Ovary (tissue), 3 donors: ENCODE data around the gene TALDO1.

Experiments used
- POLR2A ChIP-seq: fragments of 450-650 bp; IDR thresholded peaks from one replicate; pipeline ENCODE4 v1.6.1; 2017; ENCODE audit warnings: antibody characterized with exemption, mild to moderate bottlenecking, moderate library complexity
- TF ChIP-seq, protein P1 (sequence below), 3 donors: fragments of 450-650 bp in 2 of 3; fragments of 200-600 bp in 1 of 3; IDR thresholded peaks; one replicate each; pipeline versions ENCODE4 v1.5.1 to v1.8.0; 2016 to 2022; ENCODE audit warnings: antibody characterized with exemption in 3 of 3, mild to moderate bottlenecking in 1 of 3
- donor health status: DM: no; HTN: no; CAD: no.

DNA sequence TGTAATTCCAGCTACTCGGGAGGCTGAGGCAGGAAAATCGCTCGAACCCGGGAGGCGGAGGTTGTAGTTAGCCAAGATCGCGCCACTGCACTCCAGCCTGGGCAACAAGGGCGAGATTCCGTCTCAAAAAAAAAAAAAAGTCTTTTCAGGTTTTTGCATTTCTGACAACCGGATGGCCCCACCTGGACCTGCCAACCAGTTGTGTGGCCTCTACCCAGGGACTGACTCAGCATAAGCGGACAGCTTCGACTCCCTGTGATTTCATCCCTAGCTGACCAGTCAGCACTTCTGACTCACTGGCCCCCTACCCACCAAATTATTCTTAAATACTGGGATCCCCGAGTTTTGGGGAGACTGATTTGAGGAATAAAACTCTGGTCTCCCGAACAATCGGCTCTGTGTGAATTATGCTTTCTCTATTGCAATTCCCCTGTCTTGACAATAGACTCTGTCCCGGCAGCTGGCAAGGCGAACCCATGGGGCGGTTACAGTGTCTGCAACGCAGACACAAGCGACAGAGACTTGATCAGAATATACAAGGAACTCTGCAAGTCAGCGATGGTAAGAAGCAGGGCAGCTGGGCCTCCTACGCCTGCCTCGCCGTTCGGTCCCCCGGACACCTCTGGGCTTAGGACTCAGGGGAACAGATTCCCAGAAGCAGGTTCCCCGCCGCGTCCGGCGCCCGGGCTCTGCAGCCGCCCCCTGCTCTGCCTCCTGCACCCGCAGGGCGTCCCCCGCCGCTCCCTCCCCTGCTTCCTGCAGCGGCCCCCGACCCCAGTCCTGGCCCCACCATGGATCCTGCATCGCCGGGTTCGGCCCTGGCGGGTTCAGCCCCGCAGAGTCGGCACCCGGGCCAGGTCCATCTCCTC, 741 bp upstream of the TALDO1 start:
- no peak for TF ChIP-seq POLR2A
- TF ChIP-seq, protein P1, sequence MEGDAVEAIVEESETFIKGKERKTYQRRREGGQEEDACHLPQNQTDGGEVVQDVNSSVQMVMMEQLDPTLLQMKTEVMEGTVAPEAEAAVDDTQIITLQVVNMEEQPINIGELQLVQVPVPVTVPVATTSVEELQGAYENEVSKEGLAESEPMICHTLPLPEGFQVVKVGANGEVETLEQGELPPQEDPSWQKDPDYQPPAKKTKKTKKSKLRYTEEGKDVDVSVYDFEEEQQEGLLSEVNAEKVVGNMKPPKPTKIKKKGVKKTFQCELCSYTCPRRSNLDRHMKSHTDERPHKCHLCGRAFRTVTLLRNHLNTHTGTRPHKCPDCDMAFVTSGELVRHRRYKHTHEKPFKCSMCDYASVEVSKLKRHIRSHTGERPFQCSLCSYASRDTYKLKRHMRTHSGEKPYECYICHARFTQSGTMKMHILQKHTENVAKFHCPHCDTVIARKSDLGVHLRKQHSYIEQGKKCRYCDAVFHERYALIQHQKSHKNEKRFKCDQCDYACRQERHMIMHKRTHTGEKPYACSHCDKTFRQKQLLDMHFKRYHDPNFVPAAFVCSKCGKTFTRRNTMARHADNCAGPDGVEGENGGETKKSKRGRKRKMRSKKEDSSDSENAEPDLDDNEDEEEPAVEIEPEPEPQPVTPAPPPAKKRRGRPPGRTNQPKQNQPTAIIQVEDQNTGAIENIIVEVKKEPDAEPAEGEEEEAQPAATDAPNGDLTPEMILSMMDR (IDR thresholded peaks at IDR 0.05) = peak in 1 of 3 donors; percentile 12
